Transverse colon (tissue), 4 donors: ENCODE data around the gene DLGAP1. TPM values are rescaled to one million over a fixed set of nuclear protein-coding genes. Genes with fewer than 3 reads are reported as not detected.

Experiments
- DNase-seq: peaks from one replicate; pipeline ENCODE4 v3.0.0-alpha.2; 2019
- H3K27ac ChIP-seq, 4 donors: fragments of 200-600 bp; sonication (generic); 2 replicates each; pipeline ENCODE4 v1.5.1; 2016 to 2018; ENCODE audit warnings: inconsistent platforms in 4 of 4
- H3K27me3 ChIP-seq: fragments of 200-600 bp; sonication (generic); 2 replicates; pipeline ENCODE4 v1.5.1; 2017; ENCODE audit warnings: inconsistent platforms
- H3K36me3 ChIP-seq, 4 donors: fragments of 200-600 bp; sonication (generic); 2 replicates each; pipeline ENCODE4 v1.5.1; 2017 to 2019; ENCODE audit warnings: inconsistent platforms in 4 of 4
- H3K4me1 ChIP-seq, 4 donors: fragments of 200-600 bp; sonication (generic); 2 replicates each; pipeline ENCODE4 v1.5.1; 2017 to 2020; ENCODE audit warnings: inconsistent platforms in 4 of 4
- H3K4me3 ChIP-seq, 4 donors: fragments of 200-600 bp; sonication (generic); 1 replicate in 1 of 4; 2 replicates in 3 of 4; pipeline versions ENCODE4 v1.5.1 to v1.6.1; 2017 to 2019; ENCODE audit warnings: inconsistent platforms in 4 of 4
- H3K9me3 ChIP-seq, 2 donors: fragments of 200-600 bp; sonication (generic); 2 replicates each; pipeline ENCODE4 v1.5.1; 2017 to 2019; ENCODE audit warnings: inconsistent platforms in 2 of 2
- CTCF ChIP-seq, 5 experiments: fragments of 200-600 bp in 3 of 5; fragments of 450-650 bp in 2 of 5; sonication (generic) in 3 of 5; IDR thresholded peaks; 1 replicate in 2 of 5; 2 replicates in 3 of 5; pipeline ENCODE4 v1.5.1; 2016 to 2017; ENCODE audit warnings: antibody characterized with exemption in 5 of 5, inconsistent platforms in 3 of 5, mild to moderate bottlenecking in 2 of 5, moderate library complexity in 1 of 5
- EP300 ChIP-seq: sonication (generic); formaldehyde crosslinking; IDR thresholded peaks from one replicate; pipeline ENCODE4 v1.6.1; 2017; ENCODE audit warnings: antibody characterized with exemption, low read depth
- POLR2A ChIP-seq: fragments of 450-650 bp; IDR thresholded peaks from one replicate; pipeline ENCODE4 v1.6.1; 2016; ENCODE audit warnings: antibody characterized with exemption, mild to moderate bottlenecking, moderate library complexity
- POLR2AphosphoS5 ChIP-seq, 3 donors: sonication (generic); formaldehyde crosslinking; IDR thresholded peaks; one replicate each; pipeline ENCODE4 v1.6.1; 2016; ENCODE audit warnings: antibody characterized with exemption in 3 of 3
- WGBS, 2 donors: methylation state at CpG; one replicate each; pipeline ENCODE4 v1.1.5; 2018; ENCODE audit warnings: low coverage in 1 of 2; 5-methylcytosine and 5-hydroxymethylcytosine counted together
- in situ Hi-C, 4 donors: fragments of 200-750 bp; cut with MboI; loops; one replicate each; pipeline versions ENCODE4 v1.15.0 to v1.15.1; 2017; ENCODE audit warnings: low sequenced_read_pairs in 3 of 4, low pct_ligation_motif_present in 1 of 4, low pct_unique_long_range_greater_than_20kb in 1 of 4
- intact Hi-C: fragments of 100-400 bp; cut with DNase I; formaldehyde crosslinking; loops from one replicate; pipeline ENCODE4 v1.15.1; 2023; ENCODE audit warnings: low total_unique reads
- total RNA-seq, 4 donors: library from RNA; depleted of rRNA; stranded (reverse); fragments of >200 nt; gene quantifications; one replicate each; pipeline ENCODE4 v1.1.0, GENCODE V29; 2016

DLGAP1 gene
- total RNA-seq, 4 donors from 2014 or later, result 2.7 to 7.2 (median 3.3) TPM

DNA sequence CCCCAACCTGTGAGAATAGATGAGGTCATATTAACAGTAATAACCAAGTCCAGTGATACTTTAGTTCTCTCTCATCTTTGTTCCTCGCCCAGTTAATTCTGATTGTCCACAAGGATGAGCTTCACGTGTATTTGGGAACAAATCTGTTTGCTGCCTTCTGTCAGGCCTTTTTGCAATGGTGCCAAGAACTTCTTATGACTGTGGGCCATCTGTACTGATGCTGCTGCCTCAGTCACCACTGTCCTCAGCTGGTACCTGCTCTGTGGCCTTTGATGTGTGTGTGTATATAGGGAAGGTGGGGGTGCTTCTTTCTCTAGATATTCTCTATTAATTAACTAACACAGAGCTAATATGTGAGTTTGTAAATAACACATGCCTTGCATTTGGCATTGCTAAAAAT is 612.3 kb downstream of the DLGAP1 start:
- DNase-seq, result no peak
- Histone ChIP-seq H3K4me3 (no peak overlapping the region), H3K4me1 (no peaks in the 10 kb centered on the region), H3K36me3 (no peaks in the 10 kb centered on the region), H3K27me3 (peaks cover 3% of the 10 kb centered on the region), H3K27ac (no peak overlapping the region), H3K9me3 (no peaks in the 10 kb centered on the region)
- in situ Hi-C loops (no loop called here), intact Hi-C loops (no loop called here)
- TF ChIP-seq EP300, result no peak
- no peak for TF ChIP-seq POLR2A
- TF ChIP-seq CTCF (IDR thresholded peaks at IDR 0.05), result no peak
- TF ChIP-seq POLR2AphosphoS5 (IDR thresholded peaks at IDR 0.05), result no peak
- 62 to 80% methylated on average over 2 of the region's 2 CpGs for WGBS, 2 donors

DNA sequence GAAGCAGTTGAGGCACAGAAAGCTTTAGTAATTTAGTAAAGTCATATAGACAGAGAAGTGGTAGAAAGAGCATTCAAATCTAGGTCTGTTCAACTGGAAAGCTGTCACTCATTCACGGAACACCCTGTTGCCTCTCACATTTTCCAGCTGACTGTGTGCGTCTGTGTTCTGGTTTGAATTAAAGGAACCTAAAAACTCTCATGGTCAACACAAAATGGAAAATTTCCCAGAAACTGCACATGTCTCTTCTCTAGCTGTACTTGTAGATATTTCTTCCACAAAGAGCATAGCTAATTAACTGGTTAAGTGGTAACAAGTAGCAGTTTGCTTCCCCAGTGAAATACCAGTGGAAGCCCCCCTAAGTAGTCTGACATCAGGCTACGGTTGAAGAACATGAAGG is 614.3 kb downstream of the DLGAP1 start:
- TF ChIP-seq CTCF (IDR thresholded peaks at IDR 0.05), result no peak
- TF ChIP-seq POLR2A, result no peak
- TF ChIP-seq POLR2AphosphoS5 (IDR thresholded peaks at IDR 0.05), result no peak
- no peak for TF ChIP-seq EP300
- no peaks in the 10 kb centered on the region for H3K36me3 ChIP-seq
- no peak overlapping the region for H3K27ac ChIP-seq
- H3K4me3 ChIP-seq, result no peak overlapping the region
- intact Hi-C loops (no loop called here), in situ Hi-C loops (no loop called here)
- DNase-seq, result no peak
- peaks cover 3% of the 10 kb centered on the region for H3K27me3 ChIP-seq
- H3K9me3 ChIP-seq, result no peaks in the 10 kb centered on the region
- 82 to 88% methylated on average over 3 of the region's 3 CpGs for WGBS, 2 donors
- no peaks in the 10 kb centered on the region for H3K4me1 ChIP-seq

GRCh38 chr18:3839581-3839981 is 615.5 kb downstream of the DLGAP1 start:
- no peak overlapping the region for H3K27ac ChIP-seq
- WGBS, 2 donors, result 85% methylated on average over 2 of the region's 2 CpGs; no CpG with 5 or more reads in 1 of the 2 donors
- peaks cover 3% of the 10 kb centered on the region for H3K27me3 ChIP-seq
- in situ Hi-C loops, result no loop called here
- DNase-seq, result no peak
- H3K9me3 ChIP-seq, result no peaks in the 10 kb centered on the region
- intact Hi-C loops, result no loop called here
- no peaks in the 10 kb centered on the region for H3K36me3 ChIP-seq
- TF ChIP-seq CTCF (IDR thresholded peaks at IDR 0.05), result no peak
- no peak for TF ChIP-seq POLR2AphosphoS5 (IDR thresholded peaks at IDR 0.05)
- no peak for TF ChIP-seq POLR2A
- no peak for TF ChIP-seq EP300
- H3K4me1 ChIP-seq, result no peaks in the 10 kb centered on the region
- no peak overlapping the region for H3K4me3 ChIP-seq

DNA sequence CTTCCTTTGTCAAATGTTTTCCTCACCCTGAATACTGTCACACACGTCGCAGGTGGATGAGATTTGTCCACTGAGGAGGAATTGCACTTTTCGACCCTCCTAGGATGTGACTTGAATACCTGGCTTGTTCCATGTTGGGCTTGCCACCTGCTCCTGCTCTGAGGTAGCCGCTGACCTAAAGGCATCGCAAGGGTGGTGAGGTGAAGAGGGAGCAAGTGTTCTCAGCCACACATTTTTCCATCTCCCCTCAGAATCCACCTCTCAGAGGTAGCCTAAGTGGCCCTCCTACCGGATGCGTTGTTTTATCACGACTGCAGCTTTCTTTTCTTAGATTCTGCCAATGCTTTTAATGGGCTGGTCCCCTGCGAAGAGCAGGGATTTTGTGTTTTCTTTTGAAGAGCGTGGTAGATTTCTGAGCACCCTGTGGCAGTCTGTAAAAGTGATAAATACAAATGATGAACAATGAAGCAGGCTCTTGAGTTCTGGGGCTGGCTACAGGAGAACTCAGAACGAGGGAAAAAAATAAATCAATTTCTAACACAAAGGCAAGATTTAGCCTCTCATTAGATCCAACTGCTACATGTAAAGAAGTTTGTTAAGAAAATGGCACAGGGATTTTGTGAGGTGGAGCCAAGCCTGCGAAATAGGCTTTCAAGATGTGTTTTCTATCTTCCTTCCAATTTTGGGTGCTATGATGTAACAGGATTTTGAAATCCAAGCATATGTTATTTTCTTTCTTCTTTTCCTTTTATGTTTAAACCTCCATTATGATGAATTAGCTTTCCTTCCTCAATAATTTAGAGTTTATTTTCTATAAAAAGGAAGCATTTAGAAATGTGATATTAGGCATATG is 618.4 kb downstream of the DLGAP1 start:
- Histone ChIP-seq H3K27me3 (no peaks in the 10 kb centered on the region), H3K27ac (no peak overlapping the region), H3K9me3 (no peaks in the 10 kb centered on the region), H3K4me3 (no peak overlapping the region), H3K36me3 (no peaks in the 10 kb centered on the region), H3K4me1 (no peaks in the 10 kb centered on the region)
- DNase-seq, result no peak
- WGBS, 2 donors, result 72% methylated on average over 8 to 12 of the region's 12 CpGs
- intact Hi-C loops (no loop called here), in situ Hi-C loops (no loop called here)
- TF ChIP-seq POLR2AphosphoS5 (IDR thresholded peaks at IDR 0.05), result no peak
- no peak for TF ChIP-seq CTCF (IDR thresholded peaks at IDR 0.05)
- no peak for TF ChIP-seq POLR2A
- TF ChIP-seq EP300, result no peak
